Measurements from ENCODE around the gene BLOC1S2. TPM values are rescaled to one million over a fixed set of nuclear protein-coding genes. Genes with fewer than 3 reads are reported as not detected.
"Not testable (repeated sequence)": the region's sequence is repeated elsewhere in the genome, so short reads cannot be mapped to it uniquely, and the experiment has no call there.

BLOC1S2 gene
- 82.3 and 85.3 TPM in 2 replicates for total RNA-seq (2014; rRNA removed; shearing (Covaris generic))
- polyA plus RNA-seq (2014; cell fraction: nucleus; rRNA removed) = 41.7 and 44.0 TPM in 2 replicates

GRCh38 chr10:100286051-100287033, at the start of gene BLOC1S2:
TSS of gene BLOC1S2 (minus strand) at chr10:100286680. CDS start at chr10:100286659, 21 bp downstream.
- DNase-seq (ENCODE audit: extremely low read depth, low read depth) = peak; percentile 86

DNA sequence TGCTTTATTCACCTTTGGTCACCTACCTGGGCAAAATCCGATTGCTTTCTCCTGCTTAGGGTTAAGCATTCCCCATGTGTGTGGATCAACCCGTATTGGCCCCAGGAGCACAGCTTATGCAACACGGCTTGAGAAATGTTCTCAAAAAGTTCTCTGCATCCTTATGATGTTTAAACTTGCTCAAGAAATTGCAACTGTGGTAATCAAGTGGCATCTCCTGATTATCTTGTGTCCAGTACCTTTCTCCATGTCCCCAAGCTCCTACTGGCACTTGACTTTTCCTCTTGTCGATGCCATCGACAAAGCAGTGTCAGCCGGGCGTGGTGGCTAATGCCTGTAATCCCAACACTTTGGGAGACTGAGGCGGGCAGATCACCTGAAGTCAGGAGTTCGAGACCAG, 48.3 kb upstream of the BLOC1S2 start:
- no peak for DNase-seq (ENCODE audit: extremely low read depth, low read depth)

GRCh38 chr10:100333661-100334440, 47.4 kb upstream of the BLOC1S2 start:
- no peak for DNase-seq (ENCODE audit: extremely low read depth, low read depth)

DNA sequence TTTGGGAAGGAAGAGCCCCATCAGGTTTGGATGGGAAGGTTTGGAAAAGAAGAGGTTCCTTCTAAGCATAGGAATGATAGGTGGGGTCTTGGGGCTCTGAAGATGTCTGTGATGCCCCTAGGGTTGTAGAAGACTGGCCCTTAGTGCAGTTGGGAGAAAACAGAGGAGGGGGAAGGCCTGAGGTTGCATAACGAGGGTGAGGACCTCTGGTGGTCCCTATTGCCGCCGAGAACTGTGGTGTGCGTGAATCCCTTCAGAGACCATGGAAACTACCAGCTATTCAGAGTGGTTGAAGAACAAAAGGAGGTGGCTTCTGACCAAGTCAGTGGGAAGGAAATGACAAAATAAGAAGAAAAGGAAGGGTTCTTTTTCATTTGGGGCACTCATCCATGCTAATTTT, 46.6 kb upstream of the BLOC1S2 start:
- DNase-seq (ENCODE audit: extremely low read depth, low read depth) = no peak

- DNase-seq (ENCODE audit: extremely low read depth, low read depth) = no peak
Observed at GRCh38 chr10:100330079-100330478, 43.6 kb upstream of the BLOC1S2 start, which contains the start of gene PKD2L1. TSS of gene PKD2L1 (minus strand) at chr10:100330228. CDS start at chr10:100330103, 125 bp downstream.

DNA sequence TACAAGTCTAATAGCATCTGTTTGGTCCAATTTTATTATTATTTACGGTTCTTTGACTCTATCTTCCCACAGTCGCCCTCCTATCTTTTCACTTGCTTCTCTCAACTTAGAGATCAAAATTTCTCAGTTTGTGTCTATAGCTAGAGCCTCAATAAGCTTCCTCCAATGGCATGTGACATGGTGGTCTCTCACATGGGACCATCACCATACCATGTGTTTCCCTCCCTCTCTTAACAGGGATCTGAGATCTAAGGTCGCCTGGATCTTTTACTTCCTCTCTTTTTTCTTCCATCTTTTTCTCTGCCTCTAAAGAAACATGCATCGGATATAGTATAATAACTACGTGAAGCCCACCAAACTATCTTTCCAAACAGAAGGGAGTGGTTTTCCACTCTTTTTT, 41.7 kb upstream of the BLOC1S2 start:
- no peak for DNase-seq (ENCODE audit: extremely low read depth, low read depth)

DNA sequence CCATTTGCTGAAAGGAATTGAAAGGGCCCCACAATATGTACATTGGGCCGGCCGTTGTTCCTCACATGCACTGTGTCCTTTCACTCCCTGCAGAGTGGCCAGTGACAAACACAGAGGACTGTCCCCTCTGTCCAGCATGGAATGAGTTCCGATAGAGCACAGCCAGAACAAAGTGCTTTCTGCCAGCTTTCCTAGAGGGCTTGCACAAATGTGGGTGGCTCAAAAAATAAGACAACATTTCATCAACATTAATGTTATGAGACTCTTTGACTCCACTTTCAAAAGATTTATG, 41.2 kb upstream of the BLOC1S2 start:
- no peak for DNase-seq (ENCODE audit: extremely low read depth, low read depth)

- DNase-seq (ENCODE audit: extremely low read depth, low read depth) = no peak
Observed at GRCh38 chr10:100327007-100327717, 40.7 kb upstream of the BLOC1S2 start.

GRCh38 chr10:100325158-100325557, 38.7 kb upstream of the BLOC1S2 start:
- no peak for DNase-seq (ENCODE audit: extremely low read depth, low read depth)

DNA sequence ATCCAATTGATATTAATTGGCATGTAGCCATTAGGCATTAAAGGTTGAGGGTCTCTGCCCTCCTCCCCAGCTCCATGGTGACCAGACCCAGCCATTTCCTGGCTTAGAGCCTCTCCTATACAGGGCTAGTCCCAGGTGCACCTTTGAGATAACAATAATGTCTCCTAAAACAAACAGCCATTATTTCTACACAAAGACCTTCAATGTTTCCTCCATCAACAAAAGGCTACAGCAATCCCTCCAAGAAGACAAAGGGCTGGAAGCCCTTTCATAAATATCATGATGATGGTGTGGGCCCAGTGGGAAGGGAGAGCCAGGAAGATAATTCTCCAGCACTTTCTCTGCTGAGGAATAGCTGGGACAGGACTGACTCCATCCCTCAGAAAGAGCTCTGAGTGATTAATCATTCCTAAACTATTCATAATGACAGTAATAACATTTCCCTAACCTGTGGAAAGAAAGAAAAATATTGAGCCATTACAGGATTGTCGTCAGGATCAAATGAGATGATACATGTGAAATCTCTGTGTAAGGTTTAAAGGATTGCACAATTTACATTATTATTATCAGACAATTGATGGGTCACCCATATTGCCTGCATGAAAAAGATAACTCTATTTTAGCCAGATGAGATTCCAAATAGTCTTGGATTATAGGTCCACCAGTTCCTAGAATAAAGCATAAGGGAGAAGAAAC, 33.4 kb upstream of the BLOC1S2 start:
- DNase-seq (ENCODE audit: extremely low read depth, low read depth) = no peak

GRCh38 chr10:100318207-100318606, 31.7 kb upstream of the BLOC1S2 start:
- DNase-seq (ENCODE audit: extremely low read depth, low read depth) = no peak

DNA sequence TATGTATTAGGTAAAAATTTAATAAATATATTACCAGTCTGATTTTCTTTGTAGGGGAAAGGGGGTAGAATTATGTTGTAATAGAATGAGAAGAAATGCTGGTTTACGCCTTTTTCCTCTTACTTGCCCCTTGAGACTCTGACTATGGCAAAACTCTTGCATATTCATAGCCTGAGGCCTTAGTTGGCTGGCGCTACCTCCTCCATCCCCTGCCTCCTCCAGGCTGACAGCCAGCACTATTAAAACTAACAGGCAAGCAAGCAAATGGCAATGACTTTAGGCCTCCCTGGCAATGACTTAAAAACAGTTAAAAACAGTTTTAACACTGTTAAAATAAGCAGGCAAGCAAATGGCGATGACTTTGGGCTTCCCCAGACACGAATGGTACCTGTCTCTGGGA, 29.1 kb upstream of the BLOC1S2 start:
- DNase-seq (ENCODE audit: extremely low read depth, low read depth) = no peak

DNA sequence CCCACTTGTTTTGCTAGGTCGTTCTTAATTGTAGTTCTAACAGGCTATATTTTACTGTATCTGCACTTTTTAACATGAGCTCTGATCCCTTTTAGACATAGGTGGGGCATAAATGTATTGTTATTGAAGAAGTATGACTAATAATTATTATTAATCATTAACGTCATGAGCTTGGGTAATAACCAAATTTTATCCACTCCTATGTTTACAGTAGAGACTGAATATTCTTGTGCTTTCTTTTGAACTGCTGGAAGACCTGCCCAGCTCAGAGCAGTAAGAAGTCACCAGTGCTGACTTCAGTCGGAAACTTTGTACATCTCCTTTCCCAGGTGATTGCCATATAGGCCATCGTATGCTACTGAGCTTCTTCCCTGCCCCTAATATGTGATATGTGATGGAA, 24.8 kb upstream of the BLOC1S2 start:
- no peak for DNase-seq (ENCODE audit: extremely low read depth, low read depth)

DNA sequence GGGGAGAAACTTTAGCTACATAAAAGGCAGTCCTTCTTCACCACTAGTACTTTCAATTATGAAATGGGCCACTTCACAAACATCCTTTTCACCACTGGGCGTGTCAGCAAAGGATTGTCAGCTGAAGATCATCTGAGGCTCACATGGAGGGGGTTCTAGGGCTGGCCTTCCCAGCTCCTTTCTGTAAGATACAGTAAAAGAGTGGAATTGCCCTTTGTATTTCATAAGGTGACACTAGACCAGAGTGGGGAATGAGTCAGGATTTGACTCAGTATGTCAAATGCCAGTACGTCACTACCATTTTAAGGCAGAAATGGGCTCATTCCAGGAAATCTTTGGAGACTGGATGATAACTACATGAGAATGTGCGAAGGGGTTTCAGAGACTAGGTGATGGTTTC, 21.2 kb upstream of the BLOC1S2 start:
- DNase-seq (ENCODE audit: extremely low read depth, low read depth) = no peak

- DNase-seq (ENCODE audit: extremely low read depth, low read depth) = no peak
Observed at GRCh38 chr10:100306861-100307260, 20.4 kb upstream of the BLOC1S2 start.

GRCh38 chr10:100304414-100304813, 17.9 kb upstream of the BLOC1S2 start:
- no peak for DNase-seq (ENCODE audit: extremely low read depth, low read depth)

DNA sequence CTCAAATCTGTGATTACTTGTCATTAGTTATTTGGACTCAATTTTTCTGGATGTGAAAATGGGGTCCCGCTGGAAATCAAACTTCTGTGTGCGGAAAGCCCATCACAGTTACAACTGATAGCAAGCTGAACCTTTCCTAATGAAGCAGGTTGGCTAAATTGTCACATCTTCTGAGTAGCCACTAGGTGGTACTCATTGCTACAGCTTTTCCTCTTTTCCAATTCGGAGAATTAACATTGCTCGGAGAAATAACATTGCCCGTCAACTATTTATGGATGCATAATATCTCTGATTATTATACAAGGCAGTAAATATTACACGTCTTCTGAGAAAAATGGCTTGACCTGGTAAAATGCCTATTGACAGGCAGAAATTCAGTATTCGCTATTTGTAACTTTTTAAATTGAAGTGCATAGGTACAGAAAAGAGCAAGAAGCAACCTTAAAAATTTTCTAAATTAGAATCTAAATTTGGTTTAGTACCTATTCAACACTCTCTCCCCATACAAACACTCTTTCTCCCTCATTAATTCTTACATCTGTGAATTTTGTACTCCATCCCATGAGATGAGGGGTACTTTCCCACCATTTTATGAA, 17.3 kb upstream of the BLOC1S2 start:
- peak; percentile 16 for DNase-seq (ENCODE audit: extremely low read depth, low read depth)

- not testable (repeated sequence) for DNase-seq (ENCODE audit: extremely low read depth, low read depth)
Observed at GRCh38 chr10:100301123-100301522, 14.6 kb upstream of the BLOC1S2 start.

GRCh38 chr10:100297242-100297641, 10.8 kb upstream of the BLOC1S2 start:
- DNase-seq (ENCODE audit: extremely low read depth, low read depth) = no peak

DNA sequence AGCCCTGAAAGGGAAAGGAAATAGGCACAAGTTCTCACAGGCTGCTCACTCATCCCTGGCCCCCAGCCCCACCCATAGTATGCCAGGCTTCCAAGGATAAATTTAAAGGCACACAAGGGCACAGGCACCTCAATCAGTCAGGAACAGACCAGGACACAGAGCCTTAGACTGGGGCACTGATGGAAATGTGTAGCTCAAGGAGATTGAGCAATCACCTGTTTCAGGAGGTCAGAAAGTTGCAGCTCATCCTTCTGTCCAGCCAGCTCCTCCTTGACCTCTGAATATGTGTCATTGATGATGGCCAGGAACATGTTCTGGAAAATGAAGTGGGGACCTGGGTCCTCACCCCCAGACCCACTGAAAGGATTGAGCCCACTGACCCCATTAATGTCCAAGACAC, 6.6 kb upstream of the BLOC1S2 start:
- no peak for DNase-seq (ENCODE audit: extremely low read depth, low read depth)

All from NCI-H460 (cell line).